Activated naive CD4-positive, alpha-beta T cell treated with anti-CD3 and anti-CD28 coated beads, Interleukin-2, amount 50 U/mL, for 72 hours (primary cell): ENCODE results near the gene STX1A. TPM values are rescaled to one million over a fixed set of nuclear protein-coding genes. Genes with fewer than 3 reads are reported as not detected.

Experiments
- ATAC-seq, 2 donors: fragments of 150-1000 bp; cut with Tn5 transposase; 2 replicates each; pipeline ENCODE4 v1.10.0; 2021; ENCODE audit warnings: mild to moderate bottlenecking in 2 of 2, moderate library complexity in 2 of 2
- DNase-seq, 2 donors: peaks; one replicate each; pipeline ENCODE4 v3.0.0; 2021 to 2022; ENCODE audit warnings: low spot score in 2 of 2
- H3K27ac Mint-ChIP-seq, 2 donors: one replicate each; pipeline ENCODE4 v1.8.0; 2022; ENCODE audit warnings: mild to moderate bottlenecking in 2 of 2, mixed read lengths in 2 of 2
- H3K36me3 Mint-ChIP-seq, 2 donors: one replicate each; pipeline ENCODE4 v1.8.0; 2022; ENCODE audit warnings: mixed read lengths in 2 of 2
- H3K9me3 Mint-ChIP-seq, 2 donors: one replicate each; pipeline ENCODE4 v1.8.0; 2022; ENCODE audit warnings: mixed read lengths in 2 of 2
- total RNA-seq, 2 donors: library from RNA; stranded (reverse); gene quantifications; one replicate each; pipeline ENCODE4 v1.2.3, GENCODE V29; 2022

Gene STX1A
- total RNA-seq, 2 donors from 2014 or later = 8.8 to 14.0 TPM

- Mint-ChIP-seq H3K9me3 (no peaks in the 10 kb centered on the region), H3K27ac (no peak overlapping the region), H3K36me3 (no peaks in the 10 kb centered on the region)
- DNase-seq (no peak), ATAC-seq (no peak)
Observed at GRCh38 chr7:73650524-73650923, 68.9 kb downstream of the STX1A start.

DNA sequence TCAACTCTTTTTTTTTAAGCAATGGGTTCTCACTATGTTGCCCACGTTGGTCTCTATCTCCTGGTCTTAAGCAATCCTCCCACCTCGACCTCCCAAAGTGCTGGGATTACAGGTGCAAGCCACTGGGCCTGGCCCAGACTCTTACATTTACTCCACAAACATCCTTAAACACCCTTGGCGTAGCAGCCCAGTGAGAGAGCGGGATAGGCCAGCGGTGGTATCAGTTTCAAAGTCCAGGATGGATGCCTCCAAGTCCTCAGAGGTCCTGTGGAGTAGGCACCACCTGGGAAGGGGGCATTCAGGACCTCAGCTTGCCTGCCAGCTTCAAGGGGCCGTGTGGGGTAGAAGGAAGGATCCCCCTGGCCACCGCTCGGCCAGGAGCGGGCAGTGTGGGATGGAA, 69.9 kb downstream of the STX1A start:
- Mint-ChIP-seq H3K36me3 (no peaks in the 10 kb centered on the region), H3K9me3 (no peaks in the 10 kb centered on the region), H3K27ac (no peak overlapping the region)
- no peak for DNase-seq
- no peak for ATAC-seq

Other genes starting within 250 kb of the STX1A start
- 10 to 100 TPM; 76.0 to 90.8 TPM for gene BAZ1B, start 197.4 kb downstream of the STX1A start, total RNA-seq
- 10 to 100 TPM; 51.5 to 60.1 TPM for gene BCL7B, start 162.0 kb downstream of the STX1A start, total RNA-seq
- 10 to 100 TPM; 33.3 to 35.2 TPM for gene TBL2, start 141.1 kb downstream of the STX1A start, total RNA-seq
- not detected for gene MLXIPL, start 95.1 kb downstream of the STX1A start, total RNA-seq
- under 1 TPM in 1 of 2 donors, not detected in 1; 0.95 TPM for gene VPS37D, start 51.8 kb downstream of the STX1A start, total RNA-seq
- 1 to 10 TPM; 3.7 to 7.5 TPM for gene DNAJC30, start 36.2 kb downstream of the STX1A start, total RNA-seq
- gene BUD23, start 36.1 kb downstream of the STX1A start, total RNA-seq = 10 to 100 TPM; 91.8 to 97.9 TPM
- 10 to 100 TPM; 17.3 to 18.1 TPM for gene ABHD11, start 19.1 kb upstream of the STX1A start, total RNA-seq
- not detected for gene CLDN3, start 50.6 kb upstream of the STX1A start, total RNA-seq
- gene CLDN4, start 111.3 kb upstream of the STX1A start, total RNA-seq = under 1 TPM; 0.10 to 0.57 TPM
- 1 to 10 TPM in 1 of 2 donors, under 1 TPM in 1; 0.50 to 3.4 TPM for gene METTL27, start 122.8 kb upstream of the STX1A start, total RNA-seq
- gene TMEM270, start 141.5 kb upstream of the STX1A start, total RNA-seq = not detected